Fibroblast of lung (primary cell): ENCODE data around the gene WBP2. TPM values are rescaled to one million over a fixed set of nuclear protein-coding genes. Genes with fewer than 3 reads are reported as not detected.

ENCODE experiments used
- DNase-seq, 2 donors: peaks; one replicate each; pipeline versions ENCODE4 v3.0.0 to v3.0.0-alpha.2; 2010; ENCODE audit warnings: low read depth in 2 of 2
- H2AFZ ChIP-seq: 2 replicates; pipeline ENCODE4 v1.5.1; 2012; ENCODE audit warnings: low read length, control low read depth, inconsistent platforms
- H3K27ac ChIP-seq: 2 replicates; pipeline ENCODE4 v1.5.1; 2011; ENCODE audit warnings: low read length, control low read depth; ENCODE audit not compliant: insufficient read depth
- H3K27me3 ChIP-seq: 2 replicates; pipeline ENCODE4 v1.5.1; 2011; ENCODE audit warnings: mild to moderate bottlenecking, low read length; ENCODE audit not compliant: control insufficient read depth, insufficient read depth
- H3K36me3 ChIP-seq: 2 replicates; pipeline ENCODE4 v1.5.1; 2011; ENCODE audit warnings: low read length; ENCODE audit not compliant: control insufficient read depth, insufficient read depth
- H3K4me1 ChIP-seq: 2 replicates; pipeline ENCODE4 v1.5.1; 2011; ENCODE audit warnings: low read length; ENCODE audit not compliant: control insufficient read depth, insufficient read depth; ENCODE audit errors: extremely low read depth
- H3K4me2 ChIP-seq: 2 replicates; pipeline ENCODE4 v1.5.1; 2011; ENCODE audit warnings: low read length, control low read depth; ENCODE audit not compliant: insufficient read depth; ENCODE audit errors: extremely low read depth
- H3K4me3 ChIP-seq, 4 experiments: fragments of 200-600 bp in 1 of 4; sonication (generic) in 1 of 4; replicated peaks in 1 of 4; 2 replicates each; pipeline ENCODE4 v1.5.1; 2011 to 2016; ENCODE audit warnings: low read length in 4 of 4, low read depth in 3 of 4, mild to moderate bottlenecking in 3 of 4, control low read depth in 2 of 4, inconsistent platforms in 1 of 4, mixed read lengths in 1 of 4; ENCODE audit not compliant: insufficient read depth in 1 of 4; ENCODE audit errors: control extremely low read depth in 1 of 4
- H3K79me2 ChIP-seq: 2 replicates; pipeline ENCODE4 v1.5.1; 2012; ENCODE audit warnings: mild to moderate bottlenecking, low read length, inconsistent platforms; ENCODE audit not compliant: control insufficient read depth, insufficient read depth
- H3K9ac ChIP-seq: 2 replicates; pipeline ENCODE4 v1.5.1; 2011; ENCODE audit warnings: mild to moderate bottlenecking, low read length, control low read depth; ENCODE audit not compliant: insufficient read depth
- H3K9me3 ChIP-seq: 2 replicates; pipeline ENCODE4 v1.5.1; 2012; ENCODE audit warnings: low read depth, low read length; ENCODE audit not compliant: control insufficient read depth, insufficient read depth
- H4K20me1 ChIP-seq: 2 replicates; pipeline ENCODE4 v1.5.1; 2011; ENCODE audit warnings: low read length; ENCODE audit not compliant: control insufficient read depth, insufficient read depth; ENCODE audit errors: extremely low read depth
- CTCF ChIP-seq, 2 donors: IDR thresholded peaks in 1 of 2; conservative IDR thresholded peaks in 1 of 2; 1 replicate in 1 of 2; 2 replicates in 1 of 2; pipeline ENCODE4 v1.5.1; 2011 to 2012; ENCODE audit warnings: low read length in 2 of 2, control low read depth in 1 of 2, inconsistent platforms in 1 of 2, low read depth in 1 of 2, mild to moderate bottlenecking in 1 of 2
- EZH2 ChIP-seq: IDR thresholded peaks from 2 replicates; pipeline ENCODE4 v1.5.1; 2012; ENCODE audit warnings: low read length, control low read depth, mild to moderate bottlenecking; ENCODE audit errors: missing control alignments
- polyA plus RNA-seq, 2 donors: library from polyadenylated mRNA; depleted of rRNA in 1 of 2; stranded (reverse) in 1 of 2; unstranded in 1 of 2; fragments of >200 nt; gene quantifications; 2 replicates each; pipeline ENCODE4 v1.2.1, GENCODE V29; 2011 to 2012; ENCODE audit warnings: missing spikeins in 1 of 2
- total RNA-seq: library from RNA; depleted of rRNA; stranded (reverse); fragments of >200 nt; gene quantifications from 2 replicates; pipeline ENCODE4 v1.2.1, GENCODE V29; 2014

WBP2 gene
- total and polyA plus RNA-seq, 2 donors (not counting 1 experiment from before 2014, with no cell fraction given) = 39.5 to 53.4 TPM

- no peaks in the 10 kb centered on the region for H3K27me3 ChIP-seq
- no peak overlapping the region for H3K4me2 ChIP-seq
- TF ChIP-seq EZH2 (no peak), CTCF (conservative IDR thresholded peaks at IDR 0.05 in 1 of 2, IDR thresholded peaks at IDR 0.05 in 1 of 2; ENCODE audit: low read depth in 1 of 2, low read length in 2 of 2) (no peak)
- no peaks in the 10 kb centered on the region for H3K9me3 ChIP-seq
- no peaks in the 10 kb centered on the region for H3K4me1 ChIP-seq
- no peaks in the 10 kb centered on the region for H3K36me3 ChIP-seq
- no peak overlapping the region for H3K9ac ChIP-seq
- no peak overlapping the region for H3K27ac ChIP-seq
- no peaks in the 10 kb centered on the region for H4K20me1 ChIP-seq
- H3K79me2 ChIP-seq = no peaks in the 10 kb centered on the region
- DNase-seq = peak; percentile 61 to 89
- H2AFZ ChIP-seq = no peak overlapping the region
- H3K4me3 ChIP-seq = no peak overlapping the region
Observed at GRCh38 chr17:75832164-75832651, 22.9 kb downstream of the WBP2 start.

DNA sequence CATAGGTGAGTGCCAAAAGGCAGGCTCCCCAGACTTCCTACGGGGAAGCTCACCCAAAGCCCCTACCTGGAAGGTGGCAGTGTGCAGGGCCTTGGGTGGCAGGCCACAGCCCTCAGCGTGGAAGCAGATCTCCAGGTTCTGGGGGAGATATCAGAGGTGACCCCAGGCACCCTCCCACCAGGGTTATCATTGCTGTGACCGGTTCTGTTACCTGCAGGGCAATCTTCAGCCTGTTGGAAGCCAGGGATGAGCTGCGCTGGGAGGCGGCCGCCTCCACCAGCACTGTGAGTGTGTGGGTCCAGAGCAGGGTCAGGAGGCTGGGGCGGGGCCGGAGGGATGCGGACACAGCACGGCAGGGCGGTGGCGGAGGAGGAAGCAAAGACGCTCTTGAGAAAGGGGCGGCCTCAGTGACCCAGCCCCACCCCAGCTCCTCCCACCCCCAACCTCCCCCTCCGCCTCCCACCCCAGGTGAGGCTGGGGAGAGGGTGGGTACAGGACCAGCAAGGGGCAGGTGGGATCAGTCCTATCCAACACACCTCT lies 24.0 kb downstream of the WBP2 start:
- Histone ChIP-seq H3K4me2 (no peak overlapping the region), H3K4me3 (no peak overlapping the region), H3K79me2 (no peaks in the 10 kb centered on the region), H3K9me3 (no peaks in the 10 kb centered on the region), H3K9ac (no peak overlapping the region), H3K4me1 (no peaks in the 10 kb centered on the region), H2AFZ (no peak overlapping the region), H3K27me3 (no peaks in the 10 kb centered on the region), H3K36me3 (peaks cover 3% of the 10 kb centered on the region), H3K27ac (no peak overlapping the region), H4K20me1 (no peaks in the 10 kb centered on the region)
- DNase-seq = no peak
- TF ChIP-seq EZH2 (no peak), CTCF (conservative IDR thresholded peaks at IDR 0.05 in 1 of 2, IDR thresholded peaks at IDR 0.05 in 1 of 2; ENCODE audit: low read depth in 1 of 2, low read length in 2 of 2) (no peak)

- Histone ChIP-seq H3K4me3 (no peak overlapping the region), H3K79me2 (no peaks in the 10 kb centered on the region), H2AFZ (no peak overlapping the region), H3K27me3 (no peaks in the 10 kb centered on the region), H4K20me1 (no peaks in the 10 kb centered on the region), H3K4me1 (no peaks in the 10 kb centered on the region), H3K36me3 (peaks cover 3% of the 10 kb centered on the region), H3K4me2 (no peak overlapping the region), H3K9ac (no peak overlapping the region), H3K27ac (no peak overlapping the region), H3K9me3 (no peaks in the 10 kb centered on the region)
- DNase-seq = no peak
- peak; percentile 29 to 58 for TF ChIP-seq CTCF (conservative IDR thresholded peaks at IDR 0.05 in 1 of 2, IDR thresholded peaks at IDR 0.05 in 1 of 2; ENCODE audit: low read depth in 1 of 2, low read length in 2 of 2)
- no peak for TF ChIP-seq EZH2
Observed at GRCh38 chr17:75830164-75831031, 24.7 kb downstream of the WBP2 start.
